RPMI7951 (cell line): Measurements from ENCODE around the gene VAMP4. TPM values are rescaled to one million over a fixed set of nuclear protein-coding genes. Genes with fewer than 3 reads are reported as not detected.
A peak's percentile ranks its signal among the peaks of the same experiment; 100 is the strongest.

Experiments
- DNase-seq: peaks from one replicate; pipeline ENCODE4 v3.0.0-alpha.2; 2012; ENCODE audit warnings: low read depth
- total RNA-seq: library from RNA; depleted of rRNA; stranded (reverse); fragments of >200 nt; shearing (Covaris generic); gene quantifications from 2 replicates; pipeline ENCODE4 v1.2.3, GENCODE V29; 2014; rRNA removed

The VAMP4 gene, protein sequence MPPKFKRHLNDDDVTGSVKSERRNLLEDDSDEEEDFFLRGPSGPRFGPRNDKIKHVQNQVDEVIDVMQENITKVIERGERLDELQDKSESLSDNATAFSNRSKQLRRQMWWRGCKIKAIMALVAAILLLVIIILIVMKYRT
- 11.3 and 13.1 TPM in 2 replicates for total RNA-seq

DNA sequence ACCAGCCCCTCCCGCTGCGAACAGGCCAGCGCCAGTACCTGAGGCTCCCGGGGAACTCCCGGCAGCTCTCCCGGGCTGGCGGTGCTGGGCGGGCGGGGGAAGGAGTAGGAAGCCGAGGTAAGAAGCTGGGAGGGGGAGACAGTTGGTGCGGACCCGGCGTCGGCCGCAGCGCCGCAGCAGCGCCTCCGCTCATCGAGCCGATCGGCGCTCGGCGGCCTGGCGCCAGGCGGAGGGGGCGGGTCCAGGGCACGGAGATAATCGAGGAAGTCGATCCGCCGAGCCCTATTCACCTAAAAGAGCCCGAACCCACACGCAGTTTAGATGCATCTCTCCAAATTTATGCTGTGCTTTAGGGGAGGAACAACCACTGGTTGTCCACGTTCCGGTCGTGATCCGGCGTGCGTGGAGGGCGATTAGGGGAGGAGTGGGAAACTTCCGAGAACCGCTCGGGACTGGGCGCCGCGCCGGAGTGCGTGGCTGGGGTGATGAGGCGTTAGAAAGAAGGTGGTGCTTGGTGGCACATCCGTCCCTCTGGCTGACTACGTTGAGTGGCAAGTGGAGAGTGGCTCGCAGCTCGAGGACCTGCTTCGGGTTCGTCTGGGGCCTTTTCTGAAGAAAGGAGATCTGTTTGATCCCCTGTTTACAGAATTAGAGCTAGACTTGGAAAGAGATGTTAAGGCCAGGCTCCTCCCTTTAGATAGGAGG is at the start of gene VAMP4:
Gene VAMP4 (minus strand): TSS at position 194 of the 705 bp plus-strand sequence. CDS start 3,651 bp downstream, outside the sequence.
- DNase-seq = peak; percentile 82

DNA sequence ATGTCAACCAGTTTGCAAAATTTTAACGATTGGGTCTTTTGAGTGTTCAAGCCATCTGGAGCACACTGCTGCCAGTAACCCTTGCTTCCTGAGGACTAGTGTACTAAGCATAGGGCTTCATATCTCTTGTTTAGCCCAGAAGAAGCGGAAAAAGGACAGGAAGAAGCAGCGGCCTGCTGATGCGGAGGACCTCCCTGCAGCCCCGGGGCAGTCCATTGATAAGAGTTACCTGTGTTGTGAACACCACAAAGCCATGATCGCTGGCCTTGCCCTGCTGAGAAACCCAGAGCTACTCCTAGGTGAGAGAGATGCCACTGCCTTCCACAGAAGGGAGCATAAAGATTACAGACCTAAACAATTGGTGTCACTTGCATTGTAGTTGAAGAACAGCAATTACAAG is 48.5 kb upstream of the VAMP4 start:
- DNase-seq = no peak

DNA sequence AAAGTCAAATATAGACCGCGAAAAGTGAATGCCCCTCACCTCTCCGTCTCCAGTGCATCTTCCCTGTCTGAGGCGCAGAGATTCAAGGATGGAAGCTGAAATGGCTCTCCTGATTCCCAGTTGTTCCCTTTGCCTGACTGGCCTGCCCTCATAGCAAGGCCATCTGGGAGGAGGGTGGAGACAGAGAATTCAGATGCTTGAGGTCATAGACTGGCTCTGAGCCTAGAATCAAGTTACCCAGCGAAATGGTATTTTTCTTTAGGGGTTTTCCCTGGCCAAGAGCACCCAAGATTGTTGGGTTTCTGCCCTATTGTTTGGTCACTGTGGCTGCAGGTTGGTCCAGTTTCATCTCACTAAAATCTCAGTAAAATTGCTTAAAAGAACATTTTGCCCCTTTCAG is 46.8 kb upstream of the VAMP4 start:
- peak; percentile 90 for DNase-seq

DNA sequence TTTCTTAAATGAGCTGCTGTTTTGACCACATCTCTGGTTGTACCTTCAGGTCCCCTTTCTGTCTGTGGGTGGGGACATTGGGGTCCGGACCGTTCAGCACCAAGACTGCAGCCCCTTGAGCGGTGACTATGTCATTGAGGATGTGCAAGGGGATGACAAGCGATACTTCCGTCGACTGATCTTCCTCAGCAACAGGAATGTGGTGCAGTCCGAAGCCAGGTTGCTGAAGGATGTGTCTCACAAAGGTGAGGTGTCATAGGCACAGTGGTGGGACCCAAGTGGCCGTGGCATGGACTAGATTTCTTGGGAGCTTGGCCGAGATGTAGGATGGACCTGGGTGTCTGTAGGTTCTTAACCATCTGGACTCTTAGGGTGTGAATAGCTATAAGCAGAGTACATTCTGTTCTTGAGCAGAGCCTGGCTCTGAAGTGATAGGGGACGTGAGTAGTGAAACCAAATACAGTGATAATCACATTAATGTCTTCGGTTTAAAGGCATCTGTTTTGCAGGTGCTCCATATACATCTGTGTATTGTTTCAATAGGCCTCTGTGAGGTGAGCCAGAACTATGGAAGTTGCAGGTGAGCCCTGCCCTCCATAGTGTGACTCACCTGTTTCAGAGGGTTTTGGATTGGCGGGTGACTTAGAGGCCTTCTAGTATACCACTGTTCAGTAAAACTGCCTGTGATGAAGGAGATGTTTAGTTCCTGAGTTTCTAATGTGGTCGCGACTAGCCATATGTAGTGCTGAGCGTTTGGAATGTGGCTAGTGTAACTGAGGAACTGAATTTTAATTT is 46.0 kb upstream of the VAMP4 start:
- no peak for DNase-seq

DNA sequence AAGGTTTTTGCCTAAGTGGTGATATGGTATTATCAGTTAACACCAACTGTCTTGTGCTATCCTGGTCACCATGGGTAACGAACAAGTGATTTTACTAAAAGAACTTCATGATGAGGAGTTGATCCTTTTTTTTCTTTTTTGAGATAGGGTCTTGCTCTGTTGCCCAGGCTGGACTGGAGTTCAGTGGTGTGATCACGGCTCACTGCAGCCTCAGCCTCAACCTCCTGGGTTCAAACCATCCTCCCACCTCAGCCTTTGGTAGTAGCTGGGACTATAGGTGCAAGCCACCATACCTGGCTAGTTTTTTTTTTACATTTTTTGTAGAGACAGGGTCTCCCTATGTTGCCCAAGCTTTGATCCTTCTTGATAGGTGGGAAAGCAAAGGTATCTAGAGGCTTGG is 44.7 kb upstream of the VAMP4 start:
- no peak for DNase-seq

DNA sequence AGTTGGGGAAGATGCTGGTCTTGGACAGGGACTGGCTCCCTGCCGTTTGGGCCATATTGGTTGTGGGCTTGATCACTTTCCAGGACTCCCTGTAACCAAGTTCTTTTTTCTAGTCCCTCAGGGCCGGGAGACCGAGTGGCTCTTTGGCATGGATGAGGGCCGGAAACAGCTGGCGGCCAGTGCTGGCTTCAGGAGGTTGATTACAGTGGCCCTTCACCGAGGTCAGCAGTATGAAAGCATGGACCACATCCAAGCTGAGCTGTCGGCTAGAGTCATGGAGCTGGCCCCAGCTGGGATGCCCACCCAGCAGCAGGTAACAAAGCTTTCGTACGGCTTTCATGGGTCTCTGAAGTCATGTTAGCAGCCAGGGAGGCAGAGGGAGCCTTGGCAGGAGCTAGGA is 43.9 kb upstream of the VAMP4 start:
- peak; percentile 46 for DNase-seq

DNA sequence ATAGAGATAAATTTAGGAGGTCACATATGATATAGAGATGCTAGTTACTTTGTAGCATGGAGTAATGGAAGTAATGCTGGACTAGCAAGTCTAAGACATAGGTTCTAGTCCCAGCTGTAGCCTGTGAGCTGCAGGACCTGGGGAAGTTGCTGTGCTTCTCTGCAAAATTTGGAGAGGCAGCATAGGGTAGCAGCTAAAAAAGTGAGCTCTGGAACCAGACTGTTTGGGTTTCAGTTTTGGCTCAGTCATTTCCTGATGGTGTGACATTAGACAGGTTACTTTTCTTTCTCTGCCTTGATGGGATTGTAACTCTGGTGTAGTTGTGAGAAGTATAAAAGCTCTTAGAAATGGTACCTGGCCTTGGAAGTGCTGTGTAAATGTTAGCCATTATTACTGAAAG is 42.9 kb upstream of the VAMP4 start:
- no peak for DNase-seq

DNA sequence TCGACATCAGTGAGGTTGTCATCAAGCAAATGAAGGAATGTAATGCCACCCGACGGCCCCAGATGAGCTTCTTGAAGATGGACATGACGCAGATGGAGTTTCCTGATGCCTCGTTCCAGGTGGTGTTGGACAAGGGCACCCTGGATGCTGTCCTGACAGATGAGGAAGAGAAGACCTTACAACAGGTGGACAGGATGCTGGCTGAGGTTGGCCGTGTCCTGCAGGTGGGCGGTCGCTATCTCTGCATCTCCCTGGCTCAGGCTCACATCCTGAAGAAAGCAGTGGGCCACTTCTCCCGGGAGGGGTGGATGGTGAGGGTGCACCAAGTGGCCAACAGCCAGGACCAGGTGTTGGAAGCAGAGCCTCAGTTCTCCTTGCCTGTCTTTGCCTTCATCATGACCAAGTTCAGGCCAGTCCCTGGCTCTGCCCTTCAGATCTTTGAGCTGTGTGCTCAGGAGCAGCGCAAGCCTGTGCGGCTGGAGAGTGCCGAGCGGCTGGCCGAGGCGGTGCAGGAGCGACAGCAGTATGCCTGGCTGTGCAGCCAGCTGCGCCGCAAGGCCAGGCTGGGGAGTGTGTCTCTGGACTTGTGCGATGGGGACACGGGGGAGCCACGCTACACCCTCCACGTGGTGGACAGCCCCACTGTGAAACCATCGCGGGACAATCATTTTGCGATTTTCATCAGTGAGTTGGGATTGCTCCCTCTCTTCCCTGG is 42.1 kb upstream of the VAMP4 start:
- DNase-seq = no peak

DNA sequence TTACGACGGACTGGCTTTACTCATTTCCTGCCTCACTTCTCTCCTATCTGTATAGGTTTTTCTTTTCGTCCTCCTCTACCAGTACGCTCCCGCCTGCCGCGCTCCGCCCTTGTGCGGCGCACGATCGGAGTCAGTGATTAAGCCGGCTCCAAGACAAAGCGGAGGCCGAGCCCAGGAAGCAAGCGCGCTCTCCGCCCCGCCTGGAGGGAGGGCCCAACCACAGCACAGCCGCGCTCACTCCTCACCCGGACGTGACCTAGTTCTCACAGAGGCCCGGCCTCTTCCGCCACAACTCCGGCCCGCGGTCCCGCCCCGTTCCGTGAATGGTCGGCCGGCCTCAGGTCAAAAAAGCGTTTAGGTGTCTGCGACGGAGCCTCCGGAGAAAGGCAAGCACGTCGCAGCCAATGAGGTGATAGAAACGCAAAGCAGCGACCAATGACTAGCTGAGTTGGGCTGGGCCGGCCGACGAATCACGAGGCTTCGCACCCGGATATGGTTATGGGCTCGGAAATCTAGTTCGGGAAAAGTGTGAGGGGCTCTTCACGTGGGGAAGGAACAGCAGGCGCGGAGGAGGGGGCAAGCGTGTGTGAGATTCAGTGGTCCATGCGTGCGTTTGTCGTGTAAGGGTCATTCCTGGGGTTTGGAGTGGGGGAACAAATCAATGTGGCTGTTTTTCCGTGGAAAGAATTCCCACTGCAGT is 39.5 kb upstream of the VAMP4 start, which contains the start of gene METTL13:
Gene METTL13 (plus strand): TSS at position 485 of the 700 bp plus-strand sequence. CDS start 308 bp downstream, outside the sequence.
- DNase-seq = peak; percentile 98

DNA sequence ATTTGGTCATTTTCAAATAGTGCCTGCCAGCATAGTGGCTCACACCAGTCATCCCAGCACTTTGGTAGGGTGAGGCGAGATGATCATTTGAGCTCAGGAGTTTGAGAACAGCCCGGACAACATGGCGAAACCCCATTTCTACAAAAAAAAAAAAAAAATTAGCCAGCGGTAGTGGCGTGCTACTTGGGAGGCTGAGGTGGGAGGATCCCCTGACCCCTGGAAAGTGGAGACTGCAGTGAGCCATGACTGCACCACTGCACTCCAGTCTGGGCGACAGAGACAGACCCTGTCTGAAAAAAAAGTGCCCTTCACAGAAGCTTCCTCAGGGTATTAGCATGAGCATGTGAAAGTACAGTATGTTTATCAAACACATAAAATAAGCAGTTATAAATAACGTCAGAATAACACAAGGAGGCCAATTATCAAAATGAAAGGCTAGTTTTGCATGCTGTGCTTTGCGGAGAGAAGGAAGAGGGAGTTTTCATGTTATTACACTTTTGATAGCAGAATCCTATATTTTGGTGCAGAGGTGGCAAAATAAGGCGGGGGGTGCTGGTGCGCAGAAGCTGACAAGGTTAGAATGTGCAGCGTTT is 38.8 kb upstream of the VAMP4 start:
- peak; percentile 14 for DNase-seq

DNA sequence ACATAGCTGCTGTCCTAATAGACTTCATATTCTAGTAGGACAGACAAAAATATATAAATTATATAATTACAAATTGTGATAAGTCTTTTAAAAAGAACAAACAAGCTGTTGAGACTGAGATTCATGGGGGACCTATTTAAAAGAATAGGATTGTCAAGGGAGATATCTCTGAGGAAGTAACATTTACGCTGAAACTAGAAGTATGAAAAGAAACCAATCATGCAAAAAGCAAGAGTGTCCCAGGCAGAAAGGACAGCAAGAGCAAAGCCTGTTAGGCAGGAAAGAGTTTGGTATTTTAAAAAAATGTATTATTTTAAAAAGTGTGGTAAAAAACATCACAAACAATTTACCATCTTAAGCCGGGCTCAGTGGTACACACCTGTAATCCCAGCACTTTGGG is 30.4 kb upstream of the VAMP4 start:
- no peak for DNase-seq

DNA sequence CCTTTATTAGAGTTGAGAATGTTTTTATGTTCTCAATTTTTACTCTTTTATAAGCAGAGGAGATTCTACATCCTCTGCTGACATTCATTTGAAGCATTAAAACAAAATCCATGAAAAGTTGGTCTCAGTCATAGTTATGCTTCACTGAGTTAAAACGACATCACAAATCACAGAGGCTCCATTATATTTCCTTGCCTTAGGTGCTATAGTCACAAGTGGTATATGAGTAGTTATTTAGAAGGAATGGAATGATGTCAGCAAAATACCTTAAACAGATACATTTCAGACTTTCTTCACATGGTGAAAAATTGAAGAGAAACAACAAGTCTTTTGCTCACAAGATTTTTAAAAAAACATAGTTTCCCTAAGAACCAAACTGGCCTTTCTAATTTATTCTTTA is 27.9 kb upstream of the VAMP4 start:
- DNase-seq = no peak

DNA sequence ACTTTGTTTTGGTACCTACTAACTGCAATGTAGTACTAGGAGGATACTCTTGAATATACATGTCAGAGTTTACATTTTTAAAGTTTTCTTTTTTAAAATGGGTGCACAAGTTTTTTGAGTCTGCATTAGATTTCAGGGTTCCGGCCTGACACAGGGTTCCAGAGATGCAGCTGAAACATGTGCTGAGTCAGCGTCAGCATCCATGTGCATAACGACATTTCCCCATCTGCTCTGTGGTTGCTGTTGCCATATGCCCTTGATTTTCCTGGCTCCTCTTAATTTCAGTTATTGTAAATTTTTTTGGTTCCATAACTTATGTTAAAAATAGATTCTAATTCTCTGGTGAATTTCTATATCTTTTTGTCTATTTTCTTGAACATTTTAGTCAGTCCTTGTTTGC is 27.3 kb upstream of the VAMP4 start:
- no peak for DNase-seq

DNA sequence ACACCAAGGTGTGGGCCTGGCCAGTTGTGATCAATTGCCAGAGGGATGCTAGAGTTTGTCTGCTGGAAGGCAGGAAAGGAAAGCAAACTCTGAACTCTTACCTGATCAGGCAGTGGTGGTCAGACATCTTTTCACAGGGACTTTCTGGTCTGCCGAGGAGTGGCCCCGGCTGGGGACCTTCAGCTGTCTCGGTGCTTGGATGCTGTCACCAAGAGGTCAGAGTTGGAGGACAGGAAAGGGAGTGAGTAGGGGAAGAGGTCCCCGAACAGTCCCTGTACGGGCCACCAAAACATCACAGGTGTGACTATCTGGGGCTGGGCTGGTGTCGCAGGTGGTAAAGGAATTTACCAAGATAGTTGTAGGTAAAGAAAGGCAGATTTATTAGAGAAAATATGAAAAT is 21.9 kb upstream of the VAMP4 start:
- no peak for DNase-seq

DNA sequence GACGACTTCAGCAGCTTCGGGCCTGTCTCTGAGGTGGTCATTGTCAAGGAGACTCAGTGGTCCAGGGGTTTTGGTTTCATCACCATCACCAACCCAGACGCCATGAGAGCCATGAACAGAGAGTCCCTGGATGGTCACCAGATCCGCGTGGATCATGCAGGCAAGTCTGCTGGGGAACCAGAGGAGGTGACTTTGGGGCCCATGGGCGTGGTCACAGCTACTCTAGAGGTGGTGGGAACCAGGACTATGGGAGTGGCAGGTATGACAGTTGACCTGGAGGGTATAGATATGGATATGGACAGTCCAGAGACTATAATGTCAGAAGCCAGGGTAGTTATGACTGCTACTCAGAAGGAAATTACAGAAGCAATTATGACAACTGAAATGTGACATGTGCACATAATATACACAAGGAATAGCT is 20.3 kb upstream of the VAMP4 start:
- no peak for DNase-seq

DNA sequence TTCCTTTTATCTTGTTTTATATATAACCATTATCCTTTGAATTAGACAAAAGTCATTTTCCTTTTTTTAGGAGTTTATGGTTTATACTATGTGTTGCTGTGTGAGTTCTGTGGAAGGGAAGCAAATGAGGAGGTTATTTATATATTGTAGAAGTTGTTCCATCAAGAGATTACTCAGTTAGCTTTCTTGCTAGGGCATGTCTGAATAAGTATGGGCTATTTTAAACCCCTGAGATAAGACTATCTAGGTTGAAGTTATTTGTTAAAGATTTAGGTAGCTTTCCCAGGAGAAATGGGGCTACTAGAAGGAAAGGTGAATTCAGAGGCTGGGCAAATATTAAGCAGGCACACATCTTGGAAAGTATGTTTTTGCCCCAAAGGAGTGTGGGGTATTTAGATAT is 16.1 kb upstream of the VAMP4 start:
- no peak for DNase-seq

DNA sequence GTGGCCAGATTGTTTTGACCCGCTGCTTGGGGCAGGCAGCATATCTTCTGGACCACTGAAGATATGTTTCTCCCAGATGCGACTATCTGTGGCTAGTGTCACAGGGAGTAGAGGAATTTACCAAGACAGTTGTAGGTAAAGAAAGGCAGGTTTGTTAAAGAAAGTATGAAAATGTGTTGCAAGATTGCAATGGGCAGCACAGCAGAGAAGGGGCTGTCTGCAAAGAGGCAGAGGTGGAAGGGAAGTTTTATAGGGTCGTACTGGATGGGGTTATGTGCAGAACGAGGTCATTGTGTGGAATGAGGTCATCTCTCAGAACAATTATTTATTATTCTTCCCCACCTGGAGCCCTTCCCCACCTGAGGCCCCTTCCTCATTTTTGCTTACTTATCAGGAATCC is 15.0 kb upstream of the VAMP4 start:
- no peak for DNase-seq

DNA sequence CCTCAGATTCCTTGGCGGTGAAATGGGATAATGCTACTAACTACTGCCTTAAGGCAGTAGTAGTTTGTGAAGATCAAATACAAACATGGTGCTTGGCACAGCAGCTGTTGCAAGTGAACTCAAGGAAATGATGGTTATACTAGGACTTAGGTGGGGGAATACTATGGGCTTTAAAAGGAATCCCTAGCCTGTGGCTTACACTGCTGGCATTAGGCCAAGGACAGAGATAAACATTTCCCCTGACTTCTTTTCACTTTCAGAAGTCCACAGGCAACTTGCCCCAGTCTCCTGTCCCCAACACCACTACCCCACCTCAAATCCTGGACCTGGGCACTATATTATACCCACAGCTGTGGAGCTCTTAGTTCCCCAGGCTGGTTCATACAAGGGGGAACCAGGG is 13.1 kb upstream of the VAMP4 start:
- peak; percentile 17 for DNase-seq

DNA sequence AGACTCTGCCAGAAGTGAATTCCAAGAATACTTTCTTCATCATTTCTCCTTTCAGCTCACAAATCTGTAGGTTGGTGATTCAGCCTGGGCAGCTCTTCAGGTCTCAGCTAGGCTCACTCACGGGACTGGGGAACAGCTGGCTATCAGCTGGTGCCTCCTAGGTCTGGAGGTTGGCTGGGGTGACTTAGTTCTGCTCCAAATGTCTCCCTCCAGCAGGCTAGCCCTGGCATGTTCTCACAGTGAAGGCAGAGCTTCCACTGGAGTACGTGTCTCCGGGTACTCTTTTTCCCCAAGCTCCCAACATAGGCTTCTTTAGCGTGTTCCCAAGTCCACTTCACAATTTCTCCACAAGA is 12.5 kb upstream of the VAMP4 start:
- peak; percentile 48 for DNase-seq

DNA sequence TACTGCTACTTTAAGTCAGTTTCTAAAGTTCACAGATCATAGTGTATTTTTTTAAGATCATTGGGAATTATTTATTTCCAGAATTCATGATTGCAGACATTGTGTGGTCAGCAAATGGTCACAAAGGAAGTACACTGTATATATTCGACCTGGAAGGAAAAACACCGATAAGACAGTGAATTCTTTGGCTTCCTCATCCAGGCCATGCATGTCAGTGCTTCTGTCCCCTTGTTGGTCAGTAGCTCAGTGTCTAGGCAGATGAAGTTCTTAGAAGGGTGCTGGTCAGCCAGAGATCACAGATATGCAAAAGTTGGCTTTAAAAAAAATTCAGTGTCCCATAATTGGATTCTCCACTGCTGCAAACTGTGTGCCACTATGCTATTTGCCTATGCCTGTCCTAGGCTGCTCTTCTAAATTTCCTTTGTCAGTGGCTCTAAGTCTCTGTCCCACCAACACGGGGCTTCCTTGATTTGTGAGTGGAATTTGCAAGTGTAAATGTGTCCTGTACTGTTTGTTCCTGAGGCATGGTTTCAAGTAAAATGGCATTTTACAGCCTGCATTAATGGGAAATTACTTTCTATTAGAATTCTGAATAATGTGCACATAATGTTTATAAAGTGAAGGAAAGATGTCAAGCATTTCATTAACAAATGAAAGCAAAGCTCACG is 12.0 kb upstream of the VAMP4 start:
- DNase-seq = no peak

DNA sequence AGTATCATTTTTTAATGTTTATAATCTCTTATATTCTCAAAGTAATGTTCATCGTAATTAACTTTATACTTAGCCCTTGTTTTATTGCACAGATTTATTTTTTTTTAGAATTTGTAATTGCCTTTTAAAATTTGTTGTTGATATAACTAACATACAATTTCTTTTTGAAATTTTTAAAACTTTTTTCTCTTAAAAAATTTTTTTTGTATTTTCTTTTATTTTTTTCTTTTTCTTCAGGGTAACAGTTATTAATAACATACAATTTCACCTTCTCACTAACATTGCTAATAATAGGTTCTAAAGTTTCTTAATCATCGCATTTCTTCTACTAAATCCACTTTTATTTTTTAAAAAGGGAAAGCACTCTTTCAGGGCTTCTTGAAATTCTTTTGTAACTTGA is 11.3 kb upstream of the VAMP4 start:
- no peak for DNase-seq
